Kidney epithelial cell (primary cell): ENCODE measurements around the gene MTFMT. TPM values are rescaled to one million over a fixed set of nuclear protein-coding genes. Genes with fewer than 3 reads are reported as not detected.
"Not testable (repeated sequence)": the region's sequence is repeated elsewhere in the genome, so short reads cannot be mapped to it uniquely, and the experiment has no call there.

Experiments
- DNase-seq: peaks from one replicate; pipeline ENCODE4 v3.0.0-alpha.2; 2010; ENCODE audit warnings: low read depth
- H3K27me3 ChIP-seq: 2 replicates; pipeline ENCODE4 v1.6.0; 2011; ENCODE audit warnings: low read length; ENCODE audit not compliant: control insufficient read depth, insufficient read depth
- H3K36me3 ChIP-seq: 2 replicates; pipeline ENCODE4 v1.5.1; 2011; ENCODE audit warnings: low read length; ENCODE audit not compliant: control insufficient read depth, insufficient read depth
- H3K4me3 ChIP-seq: 2 replicates; pipeline ENCODE4 v1.5.1; 2011; ENCODE audit warnings: low read depth, mild to moderate bottlenecking, control low read depth, low read length
- CTCF ChIP-seq: IDR thresholded peaks from 2 replicates; pipeline ENCODE4 v1.5.1; 2011; ENCODE audit warnings: mild to moderate bottlenecking, moderate library complexity, low read length, control low read depth, inconsistent platforms; ENCODE audit not compliant: insufficient read depth, poor library complexity, severe bottlenecking
- total RNA-seq: library from RNA; depleted of rRNA; stranded (reverse); fragments of >200 nt; gene quantifications from 2 replicates; pipeline ENCODE4 v1.2.3, GENCODE V29; 2015

MTFMT gene
- total RNA-seq, 1 donor from 2014 or later: 17.3 TPM

DNA sequence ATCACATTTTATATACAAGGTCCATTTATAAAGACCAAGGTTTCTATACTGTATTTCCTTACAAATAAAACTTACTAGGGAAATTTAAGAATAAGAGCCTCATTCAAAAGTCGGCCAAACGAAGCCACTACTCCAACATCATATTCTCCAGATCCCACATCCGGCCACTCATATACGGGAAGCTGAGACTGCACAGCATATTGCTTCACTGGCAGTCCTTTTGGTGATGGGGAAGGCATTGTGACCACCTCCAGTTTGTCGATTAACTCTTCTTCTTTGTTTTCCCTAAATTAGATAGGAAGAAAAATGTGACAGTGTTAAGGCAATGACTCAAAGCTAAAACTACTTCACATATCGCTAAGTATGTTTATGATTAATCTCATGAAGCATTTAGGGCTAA is 2.7 kb downstream of the MTFMT start:
- Histone ChIP-seq H3K36me3 (no peaks in the 10 kb centered on the region), H3K27me3 (no peaks in the 10 kb centered on the region), H3K4me3 (no peak overlapping the region)
- no peak for DNase-seq
- TF ChIP-seq CTCF: no peak

GRCh38 chr15:65021488-65021887 is 8.0 kb downstream of the MTFMT start:
- H3K4me3 ChIP-seq: no peak overlapping the region
- DNase-seq: no peak
- peaks cover 1% of the 10 kb centered on the region for H3K36me3 ChIP-seq
- TF ChIP-seq CTCF: no peak
- no peaks in the 10 kb centered on the region for H3K27me3 ChIP-seq

DNA sequence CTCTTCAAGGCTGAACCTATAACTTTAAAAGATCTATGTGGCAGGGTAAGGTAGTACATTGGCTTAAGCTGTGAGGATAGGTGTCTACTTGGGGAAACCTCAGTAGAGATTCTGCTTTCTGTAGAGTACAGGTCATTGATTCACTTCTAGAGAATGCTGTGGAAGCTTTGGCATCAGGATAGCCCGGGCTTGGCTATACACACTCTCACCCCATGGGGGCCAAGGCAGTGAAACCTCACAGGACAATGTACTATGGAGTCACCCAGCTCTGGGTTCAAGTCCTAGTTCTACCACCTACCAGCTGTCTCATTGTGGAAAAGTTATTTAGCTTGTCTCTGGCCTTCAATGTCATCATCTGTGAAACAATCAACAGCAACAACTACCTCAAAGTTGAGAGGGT is 9.0 kb downstream of the MTFMT start:
- no peak for TF ChIP-seq CTCF
- peaks cover 1% of the 10 kb centered on the region for H3K36me3 ChIP-seq
- no peaks in the 10 kb centered on the region for H3K27me3 ChIP-seq
- no peak overlapping the region for H3K4me3 ChIP-seq
- no peak for DNase-seq

DNA sequence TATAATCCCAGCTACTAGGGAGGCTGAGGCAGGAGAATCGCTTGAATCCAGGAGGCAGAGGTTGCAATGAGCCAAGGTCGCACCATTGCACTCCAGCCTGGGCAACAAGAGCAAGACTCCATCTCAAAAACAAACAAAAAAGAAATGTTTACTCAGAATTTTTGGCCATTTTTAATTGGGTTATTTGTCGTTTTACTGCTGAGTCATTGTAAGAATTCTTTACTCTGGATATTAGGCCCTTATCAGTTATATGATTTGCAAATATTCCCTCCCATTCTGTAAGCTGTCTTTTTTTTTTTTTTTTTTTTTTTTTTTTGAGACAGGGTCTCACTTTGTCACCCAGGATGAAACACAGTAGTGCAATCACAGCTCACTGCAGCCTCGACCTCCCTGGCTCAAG is 18.2 kb downstream of the MTFMT start:
- H3K4me3 ChIP-seq, H3K27me3 ChIP-seq, DNase-seq, H3K36me3 ChIP-seq: not testable (repeated sequence)

DNA sequence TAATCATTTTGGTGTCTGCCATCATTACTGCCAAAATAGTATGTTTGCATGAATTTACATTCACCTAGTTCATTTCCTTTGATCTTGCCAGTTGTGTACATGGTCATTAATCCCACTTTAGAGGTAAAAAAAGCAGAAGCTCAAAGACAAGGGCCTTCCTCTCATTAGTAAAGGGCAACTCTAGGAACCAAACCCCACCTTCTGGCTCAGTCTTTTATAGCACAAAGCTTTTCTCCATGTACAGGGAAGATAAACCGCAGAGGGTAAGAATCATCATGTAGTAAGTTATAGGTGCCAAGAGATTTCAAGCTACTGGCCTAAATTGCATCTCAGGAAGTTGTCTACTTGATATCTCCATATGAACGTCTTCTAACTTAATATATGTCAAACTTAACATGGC is 20.5 kb downstream of the MTFMT start:
- no peak overlapping the region for H3K4me3 ChIP-seq
- no peak for DNase-seq
- no peaks in the 10 kb centered on the region for H3K27me3 ChIP-seq
- H3K36me3 ChIP-seq: no peaks in the 10 kb centered on the region
- no peak for TF ChIP-seq CTCF

- no peak overlapping the region for H3K4me3 ChIP-seq
- no peak for TF ChIP-seq CTCF
- no peak for DNase-seq
- no peaks in the 10 kb centered on the region for H3K27me3 ChIP-seq
- no peaks in the 10 kb centered on the region for H3K36me3 ChIP-seq
Measured at GRCh38 chr15:65006876-65007275, 22.6 kb downstream of the MTFMT start.
